Fibroblast of peridontal ligament (primary cell): Measurements from ENCODE around the gene ATP2C2.
A peak's percentile ranks its signal among the peaks of the same experiment; 100 is the strongest.

ENCODE experiments used
- DNase-seq: peaks from one replicate; pipeline ENCODE4 v3.0.0-alpha.2; 2010; ENCODE audit errors: extremely low read depth

Gene ATP2C2

GRCh38 chr16:84489131-84489530 lies 120.8 kb downstream of the ATP2C2 start:
- DNase-seq = no peak

DNA sequence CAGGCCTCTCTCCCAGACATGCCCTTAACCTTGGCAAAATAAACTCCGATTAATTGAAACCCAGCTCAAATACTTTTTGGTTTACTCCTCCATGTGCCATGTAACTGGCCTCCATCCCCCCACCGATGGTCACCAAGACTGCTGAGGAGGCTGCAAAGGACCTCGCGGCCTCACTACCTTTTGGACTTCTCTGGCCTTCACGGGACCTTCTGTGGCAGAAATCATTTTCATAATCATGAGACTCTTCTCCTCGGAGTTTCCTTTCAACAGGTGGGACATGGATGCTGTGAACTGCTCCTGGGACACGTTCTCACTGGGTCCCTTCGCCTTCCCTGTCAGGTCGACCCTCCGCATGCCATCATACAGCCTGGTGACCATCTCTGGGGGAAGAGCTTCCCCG lies 127.2 kb downstream of the ATP2C2 start:
- DNase-seq = no peak

GRCh38 chr16:84496991-84497390 lies 128.7 kb downstream of the ATP2C2 start:
- no peak for DNase-seq

DNA sequence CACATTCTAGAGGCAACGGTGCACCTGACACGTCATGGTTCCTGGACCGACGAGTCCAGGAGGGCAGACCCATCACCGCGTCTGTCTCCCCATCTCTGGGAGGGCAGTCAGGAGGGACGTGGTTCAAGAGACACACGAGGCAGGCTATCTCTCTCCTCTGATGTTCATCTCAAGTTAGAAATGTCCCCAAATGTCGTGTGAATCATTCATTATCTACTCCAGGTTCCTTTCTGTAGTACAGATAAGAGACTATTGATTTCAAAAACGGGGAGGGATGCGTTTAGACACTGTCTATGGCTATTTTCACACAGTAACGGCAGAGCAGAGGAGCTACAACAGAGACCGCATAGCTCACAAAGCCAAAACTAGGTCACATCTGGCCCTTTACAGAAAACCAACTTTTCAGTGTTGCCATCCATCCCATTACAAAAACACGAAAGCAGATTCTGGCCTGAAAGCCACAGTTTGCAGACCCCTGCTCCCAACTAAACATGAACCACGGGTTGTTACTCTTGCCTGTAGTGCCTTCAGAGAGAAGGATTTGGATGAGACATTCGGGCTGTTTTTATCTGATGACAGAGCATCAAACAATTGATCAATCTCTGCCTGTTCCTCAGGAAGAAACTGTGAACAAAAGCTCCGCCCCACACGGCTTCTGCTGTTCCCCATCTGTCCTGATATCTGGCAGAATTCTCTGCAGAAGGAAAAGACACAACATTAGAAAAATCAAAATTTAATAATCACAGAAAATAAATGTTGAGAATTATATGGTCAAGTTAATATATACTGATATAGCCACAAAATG lies 129.3 kb downstream of the ATP2C2 start:
- no peak for DNase-seq

- no peak for DNase-seq
These were observed 129.9 kb downstream of the ATP2C2 start for GRCh38 chr16:84498223-84498610.

DNA sequence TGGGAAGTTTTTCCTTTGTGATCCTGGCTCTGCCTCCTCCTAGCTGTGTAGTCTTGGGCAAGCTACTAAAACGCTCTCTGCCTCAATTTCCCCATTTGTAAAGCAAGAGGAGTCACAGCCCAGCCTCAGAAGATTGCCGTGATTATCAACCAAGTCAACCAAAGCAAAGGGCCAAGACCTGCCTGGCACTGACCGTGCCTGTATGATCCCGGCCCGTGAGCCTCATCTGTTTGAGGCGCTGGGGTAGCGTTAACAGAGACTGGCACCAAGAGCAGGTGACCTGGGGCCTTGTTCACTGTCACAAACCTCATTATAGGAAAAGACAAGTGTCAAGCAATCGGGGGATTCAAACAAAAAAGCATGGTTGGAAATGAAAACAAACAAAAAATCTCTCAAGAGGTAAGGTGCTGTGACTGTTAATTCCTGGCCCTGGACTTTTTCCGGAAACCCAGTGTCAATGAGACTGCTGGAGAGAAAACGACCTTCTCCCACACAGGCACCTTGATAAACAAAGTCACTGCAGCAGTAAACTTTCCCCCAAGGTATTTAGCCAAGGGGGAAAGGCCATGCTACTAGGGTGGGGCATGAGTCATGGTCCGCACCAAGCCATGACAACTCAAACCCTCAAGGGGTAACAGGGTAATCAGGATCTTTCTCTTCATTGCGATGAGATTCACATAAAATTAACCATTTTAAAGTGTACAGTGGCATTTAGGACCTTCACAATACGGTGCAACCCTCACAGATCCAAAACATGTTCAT lies 130.7 kb downstream of the ATP2C2 start:
- no peak for DNase-seq

GRCh38 chr16:84499638-84500037 lies 131.3 kb downstream of the ATP2C2 start:
- DNase-seq = no peak

- no peak for DNase-seq
These were observed 132.2 kb downstream of the ATP2C2 start for GRCh38 chr16:84500531-84500930.

DNA sequence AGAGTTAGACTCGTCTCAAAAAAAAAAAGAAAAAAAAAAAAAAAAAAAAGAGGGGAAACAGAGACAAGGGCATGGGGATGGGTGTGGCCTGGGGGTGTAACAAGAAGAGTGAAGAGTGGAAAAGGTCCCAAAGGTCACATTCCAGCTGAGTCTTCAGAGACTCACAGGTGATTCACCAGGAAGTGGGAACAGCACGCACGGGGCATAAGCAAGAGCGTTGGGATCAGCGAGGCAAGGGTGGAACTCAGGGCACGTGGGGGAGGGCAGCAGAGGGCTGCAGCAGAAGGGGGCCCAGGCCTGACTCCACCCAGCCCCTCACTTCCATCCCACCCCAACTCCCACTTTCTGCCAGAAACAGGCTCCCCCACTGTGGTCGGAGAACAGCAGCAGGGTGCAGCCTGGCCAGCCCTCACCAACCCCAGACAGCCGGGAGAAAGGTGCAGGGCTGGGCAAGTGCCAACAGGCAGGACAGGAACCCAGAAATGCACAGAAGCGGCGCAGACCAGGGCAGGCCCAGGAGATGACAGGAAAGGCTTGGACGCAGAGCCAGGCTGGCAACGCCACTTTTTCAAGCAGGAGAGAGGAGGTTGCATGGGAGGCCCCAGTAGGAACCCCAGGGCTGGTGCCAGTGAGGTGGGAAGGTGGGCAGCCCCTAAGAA lies 132.9 kb downstream of the ATP2C2 start:
- no peak for DNase-seq

DNA sequence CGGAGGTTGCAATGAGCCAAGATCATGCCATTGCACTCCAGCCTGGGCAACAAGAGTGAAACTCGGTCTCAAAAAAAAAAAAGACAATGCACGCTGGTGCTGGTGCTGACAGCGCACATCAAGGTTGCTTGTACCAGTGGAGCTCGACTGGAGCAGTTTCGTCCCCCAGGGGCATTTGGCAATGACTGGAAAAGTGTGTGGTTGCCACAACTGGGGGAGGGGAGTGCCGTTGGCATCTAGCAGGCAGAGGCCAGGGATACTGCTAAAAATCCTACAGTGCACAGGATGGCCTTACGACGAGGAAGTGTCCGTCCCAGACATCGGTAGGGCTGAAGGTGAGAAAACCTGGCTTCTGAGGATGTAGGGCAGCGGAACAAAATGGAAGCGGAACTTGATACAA lies 133.7 kb downstream of the ATP2C2 start:
- no peak for DNase-seq

DNA sequence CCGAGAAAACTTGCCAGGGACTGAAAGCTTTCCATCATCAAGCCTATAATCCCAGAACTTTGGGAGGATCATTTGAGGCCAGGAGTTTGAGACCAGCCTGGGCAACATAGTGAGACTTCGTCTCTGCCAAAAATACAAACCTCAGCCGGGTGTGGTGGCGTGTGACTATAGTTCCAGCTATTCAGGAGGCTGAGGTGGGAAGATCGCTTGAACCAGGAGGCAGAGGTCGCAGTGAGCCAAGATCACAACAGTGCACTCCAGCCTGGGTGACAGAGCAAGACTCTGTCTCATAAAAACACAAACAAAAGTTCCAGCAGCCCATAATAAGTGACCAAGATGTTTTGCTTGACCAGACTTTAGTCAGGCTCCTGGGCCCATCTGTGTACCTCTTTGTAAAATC lies 134.2 kb downstream of the ATP2C2 start:
- no peak for DNase-seq

GRCh38 chr16:84503751-84504395 lies 135.5 kb downstream of the ATP2C2 start:
- no peak for DNase-seq

DNA sequence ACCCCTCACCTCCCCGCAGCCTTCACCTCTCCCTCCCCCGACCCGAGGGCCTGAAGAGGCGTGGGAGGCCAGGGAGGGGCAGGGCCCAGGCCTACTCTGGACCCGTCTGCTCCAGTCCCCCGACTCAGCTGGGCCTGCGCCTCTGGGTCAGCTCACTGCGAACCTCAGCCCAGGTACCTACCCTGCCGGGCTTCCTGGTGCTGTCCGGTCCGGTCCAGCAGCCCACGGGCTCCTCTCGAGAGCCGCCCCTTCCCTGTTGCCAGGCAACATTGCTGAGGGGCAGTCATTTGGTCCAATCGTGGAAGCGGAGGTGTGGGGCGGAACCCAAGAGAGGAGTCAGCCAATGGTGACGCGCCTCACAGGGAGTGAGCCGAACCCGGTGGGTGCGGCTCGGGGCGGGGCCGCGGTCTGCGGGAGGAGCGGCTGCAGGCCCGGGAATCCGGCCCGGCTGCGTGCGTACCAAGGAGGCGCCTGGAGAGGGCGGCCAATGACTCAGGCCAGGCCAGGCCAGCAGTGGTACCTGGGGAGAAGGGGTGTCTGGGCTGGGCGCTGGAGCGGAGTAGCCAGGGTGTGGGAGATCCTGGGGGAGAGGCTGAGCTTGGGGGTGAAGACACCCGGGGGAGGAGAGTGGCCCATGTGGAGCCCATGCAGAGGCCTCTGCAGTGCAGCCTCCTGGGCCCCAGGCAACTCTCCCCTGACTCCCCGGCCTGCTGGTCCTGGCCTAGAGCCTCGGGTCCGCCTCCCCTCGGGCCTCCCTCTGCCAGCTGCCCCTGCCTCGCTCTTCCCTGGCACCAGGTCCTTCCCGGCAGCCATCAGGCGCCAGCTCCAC lies 136.3 kb downstream of the ATP2C2 start, which contains the start of gene MEAK7:
Gene MEAK7 (minus strand): TSS at position 240 of the 829 bp plus-strand sequence. CDS start 6,573 bp downstream, outside the sequence.
- peak; percentile 98 for DNase-seq

DNA sequence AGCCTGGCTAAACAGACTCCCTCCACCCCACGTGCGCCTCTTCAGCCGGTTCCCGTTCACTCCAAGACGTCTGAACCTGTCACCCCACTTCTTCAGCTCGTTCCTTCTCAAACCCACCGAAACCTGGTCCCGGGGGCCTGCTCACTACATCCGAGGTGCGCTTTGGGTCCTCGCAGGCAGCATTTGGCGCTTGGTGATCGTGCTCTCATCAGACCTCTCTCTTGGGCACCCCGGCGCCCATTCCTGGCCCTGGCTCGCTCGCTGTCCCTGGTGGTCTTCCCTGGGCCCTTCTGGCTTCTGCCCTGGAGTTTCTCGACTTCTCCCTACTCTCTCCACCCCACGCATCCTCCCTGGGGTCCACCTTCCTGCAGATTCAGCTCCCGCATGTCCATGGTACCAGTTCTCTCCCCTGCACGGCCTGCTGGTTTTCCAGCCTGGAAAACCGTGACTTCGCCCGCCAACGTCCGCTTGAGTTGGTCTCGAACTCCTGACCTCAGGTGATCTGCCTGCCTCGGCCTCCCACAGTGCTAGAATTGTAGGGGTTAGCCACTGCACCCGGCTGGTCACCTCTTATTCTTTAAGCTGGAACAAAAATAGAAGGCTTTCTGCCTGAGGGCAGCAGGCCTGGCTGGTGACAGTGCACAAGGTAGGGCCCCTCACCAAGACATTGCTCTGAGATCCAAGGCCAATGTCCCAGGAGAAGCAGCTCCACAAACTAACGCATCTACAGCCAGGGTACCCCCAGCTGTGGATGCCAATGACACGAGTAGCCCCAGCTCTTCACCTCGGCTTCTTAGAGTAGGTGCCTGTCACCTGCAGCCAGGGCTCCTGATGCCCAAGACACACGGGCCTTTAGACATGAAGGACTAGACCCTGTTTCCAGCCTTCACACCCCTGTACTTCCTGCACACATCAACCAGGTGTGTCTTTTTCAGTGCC lies 137.2 kb downstream of the ATP2C2 start:
- DNase-seq = no peak

GRCh38 chr16:84507011-84507982 lies 139.0 kb downstream of the ATP2C2 start:
- no peak for DNase-seq

GRCh38 chr16:84508502-84508901 lies 140.2 kb downstream of the ATP2C2 start:
- DNase-seq = no peak

DNA sequence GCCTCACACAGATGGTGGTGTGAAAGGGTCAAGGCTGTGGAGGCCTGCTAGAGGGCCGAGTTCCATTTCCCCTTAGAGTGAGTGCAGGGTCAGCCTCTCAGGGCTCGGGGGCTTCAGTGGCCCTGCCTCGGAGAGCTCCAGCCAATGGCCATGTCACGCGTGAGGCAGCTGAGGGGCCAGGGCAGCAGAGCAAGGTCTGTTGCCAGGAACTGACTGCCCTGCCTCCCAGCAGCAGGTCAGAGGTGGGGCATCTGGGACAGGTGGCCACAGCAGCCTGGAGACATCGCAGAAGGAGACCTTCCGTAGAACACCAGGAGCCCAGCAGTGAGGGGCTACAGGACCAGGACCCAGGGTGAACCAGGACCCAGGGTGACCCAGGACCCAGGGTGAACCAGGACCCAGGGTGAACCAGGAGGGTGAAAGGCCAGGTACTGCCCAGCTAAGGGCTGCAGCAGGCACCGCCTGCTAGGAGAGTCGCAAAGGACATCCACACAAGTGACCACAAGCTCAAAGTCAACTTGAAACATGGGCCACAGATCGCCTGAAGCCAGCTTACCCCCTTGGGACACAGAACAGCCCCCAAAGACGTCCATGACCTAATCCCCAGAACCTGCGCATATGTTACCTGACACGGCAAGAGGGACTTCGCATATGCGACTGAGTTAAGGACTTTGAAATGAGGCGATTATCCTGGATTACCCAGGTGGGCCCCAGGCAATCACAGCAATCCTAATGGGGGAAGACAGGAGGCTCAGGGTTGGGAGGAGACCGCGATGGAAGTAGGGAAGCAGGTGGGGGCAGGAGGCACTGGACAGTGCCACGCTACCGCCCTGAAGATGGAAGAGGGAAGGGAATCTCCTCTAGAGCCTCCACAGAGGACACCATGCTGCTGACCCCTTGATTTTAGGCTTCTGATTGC lies 141.0 kb downstream of the ATP2C2 start:
- no peak for DNase-seq
